ENCODE results near the gene FH. TPM values are rescaled to one million over a fixed set of nuclear protein-coding genes. Genes with fewer than 3 reads are reported as not detected.

The FH gene
- total and polyA plus RNA-seq, 2 of the 13 experiments (the other 11 are each of a cell fraction or from before 2014, with no cell fraction given), result 39.2 to 152 TPM

- TF ChIP-seq PAX8 (CRISPR knock-in tag; IDR thresholded peaks at IDR 0.05; ENCODE audit: borderline replicate concordance), result no peak
- TF ChIP-seq KAT2B (IDR thresholded peaks at IDR 0.05; ENCODE audit: borderline replicate concordance, low read depth, low read length), result no peak
- TF ChIP-seq NR0B2 (CRISPR knock-in tag; IDR thresholded peaks at IDR 0.05), result no peak
- no peak for TF ChIP-seq ZNF747 (CRISPR knock-in tag; IDR thresholded peaks at IDR 0.05; ENCODE audit: borderline replicate concordance)
- no peak for TF ChIP-seq ZXDC (CRISPR knock-in tag; IDR thresholded peaks at IDR 0.05)
Observed at GRCh38 chr1:241513378-241513777, 6.2 kb downstream of the FH start (continued).

GRCh38 chr1:241507189-241507863 lies 12.2 kb downstream of the FH start:
- no peak overlapping the region for H3K9ac ChIP-seq (ENCODE audit: insufficient read depth, low read depth, low read length)
- H4K20me1 ChIP-seq (ENCODE audit: insufficient read depth, low read length), result no peaks in the 10 kb centered on the region; the same call in 1 of the 2 replicates
- no peak overlapping the region for H2AFZ ChIP-seq (ENCODE audit: low read length)
- ChIA-PET CTCF (ENCODE audit: low intra/inter-chr PET ratio, low total read pairs) (no interaction called here), POLR2A (no interaction called here)
- FAIRE-seq, result no peak
- BruUV-seq (replicated peaks), result no TSS peak
- no peaks in the 10 kb centered on the region for H3K79me2 ChIP-seq (ENCODE audit: insufficient read depth, low read length)
- peaks cover 4 to 81% of the 10 kb centered on the region in 2 experiments for H3K36me3 ChIP-seq (replicated peaks in 1 of 2; ENCODE audit: control insufficient read depth in 1 of 2, insufficient read depth in 2 of 2, low read length in 2 of 2)
- H3K4me3 ChIP-seq (replicated peaks in 1 of 3; ENCODE audit: insufficient read depth in 1 of 3, low read depth in 2 of 3, low read length in 3 of 3), result no peak overlapping the region
- 96% methylated on average over 2 of the region's 2 CpGs for WGBS (ENCODE audit: low lambda C conversion rate)
- H3K4me1 ChIP-seq (ENCODE audit: insufficient read depth, low read length), result no peaks in the 10 kb centered on the region
- no peak overlapping the region for H3K27ac ChIP-seq (ENCODE audit: extremely low read length, insufficient read depth, low read length)
- ATAC-seq, result no peak
- intact Hi-C loops (cut with micrococcal nuclease; ENCODE audit: unreplicated experiment), result no loop called here
- no peak overlapping the region for H3K4me2 ChIP-seq (ENCODE audit: low read depth, low read length)
- no peaks in the 10 kb centered on the region for H3K27me3 ChIP-seq (ENCODE audit: control insufficient read depth in 1 of 2, insufficient read depth in 2 of 2, low read length in 2 of 2)
- DNase-seq (ENCODE audit: low spot score), result no peak
- H3K9me3 ChIP-seq (ENCODE audit: low read length), result no peaks in the 10 kb centered on the region
- in situ Hi-C loops (cut with HindIII; ENCODE audit: extremely low pct_ligation_motif_present, low pct_unique_long_range_greater_than_20kb), result no loop called here
- TF ChIP-seq CEBPZ (IDR thresholded peaks at IDR 0.05; ENCODE audit: low read length), result no peak
- no peak for TF ChIP-seq SRSF1 (optimal IDR thresholded peaks at IDR 0.05; ENCODE audit: low read depth, low read length)
- no peak for TF ChIP-seq PREB (CRISPR knock-in tag; IDR thresholded peaks at IDR 0.05)
- no peak for TF ChIP-seq CAMTA2 (CRISPR knock-in tag; IDR thresholded peaks at IDR 0.05; ENCODE audit: borderline replicate concordance)
- no peak for TF ChIP-seq AKAP8 (CRISPR knock-in tag; IDR thresholded peaks at IDR 0.05)
- no peak for TF ChIP-seq NFE2L1 (CRISPR knock-in tag; IDR thresholded peaks at IDR 0.05; ENCODE audit: borderline replicate concordance)
- TF ChIP-seq, protein P1, sequence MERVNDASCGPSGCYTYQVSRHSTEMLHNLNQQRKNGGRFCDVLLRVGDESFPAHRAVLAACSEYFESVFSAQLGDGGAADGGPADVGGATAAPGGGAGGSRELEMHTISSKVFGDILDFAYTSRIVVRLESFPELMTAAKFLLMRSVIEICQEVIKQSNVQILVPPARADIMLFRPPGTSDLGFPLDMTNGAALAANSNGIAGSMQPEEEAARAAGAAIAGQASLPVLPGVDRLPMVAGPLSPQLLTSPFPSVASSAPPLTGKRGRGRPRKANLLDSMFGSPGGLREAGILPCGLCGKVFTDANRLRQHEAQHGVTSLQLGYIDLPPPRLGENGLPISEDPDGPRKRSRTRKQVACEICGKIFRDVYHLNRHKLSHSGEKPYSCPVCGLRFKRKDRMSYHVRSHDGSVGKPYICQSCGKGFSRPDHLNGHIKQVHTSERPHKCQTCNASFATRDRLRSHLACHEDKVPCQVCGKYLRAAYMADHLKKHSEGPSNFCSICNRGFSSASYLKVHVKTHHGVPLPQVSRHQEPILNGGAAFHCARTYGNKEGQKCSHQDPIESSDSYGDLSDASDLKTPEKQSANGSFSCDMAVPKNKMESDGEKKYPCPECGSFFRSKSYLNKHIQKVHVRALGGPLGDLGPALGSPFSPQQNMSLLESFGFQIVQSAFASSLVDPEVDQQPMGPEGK (CRISPR knock-in tag; IDR thresholded peaks at IDR 0.05), result no peak
